GM19351 (cell line): ENCODE results near the gene BRPF1.

Experiments used
- ATAC-seq: cut with Tn5 transposase; IDR thresholded peaks from one replicate; pipeline ENCODE4 v1.9.1; 2021; ENCODE audit warnings: mild to moderate bottlenecking, moderate library complexity; ENCODE audit not compliant: unreplicated experiment

The BRPF1 gene

GRCh38 chr3:9732080-9732739, 675 bp downstream of the BRPF1 start:
- no peak for ATAC-seq

- ATAC-seq = no peak
Observed at GRCh38 chr3:9732740-9733115, 1.2 kb downstream of the BRPF1 start.

GRCh38 chr3:9736831-9737230, 5.3 kb downstream of the BRPF1 start:
- no peak for ATAC-seq

- ATAC-seq = no peak
Observed at GRCh38 chr3:9739181-9739580, 7.6 kb downstream of the BRPF1 start.

- no peak for ATAC-seq
Observed at GRCh38 chr3:9742560-9742959, 11.0 kb downstream of the BRPF1 start.

- ATAC-seq = no peak
Observed at GRCh38 chr3:9743548-9743947, 12.0 kb downstream of the BRPF1 start.

GRCh38 chr3:9744162-9744561, 12.6 kb downstream of the BRPF1 start:
- no peak for ATAC-seq

- no peak for ATAC-seq
Observed at GRCh38 chr3:9745521-9745920, 14.0 kb downstream of the BRPF1 start.

GRCh38 chr3:9746330-9746729, 14.8 kb downstream of the BRPF1 start:
- no peak for ATAC-seq

- no peak for ATAC-seq
Observed at GRCh38 chr3:9747267-9747666, 15.7 kb downstream of the BRPF1 start.

GRCh38 chr3:9748031-9748430, 16.5 kb downstream of the BRPF1 start:
- no peak for ATAC-seq

GRCh38 chr3:9749296-9749644, 17.7 kb downstream of the BRPF1 start:
- ATAC-seq = no peak

- ATAC-seq = peak; percentile 92
Observed at GRCh38 chr3:9749645-9750555, 18.4 kb downstream of the BRPF1 start, which contains the start of gene OGG1. OGG1 (plus strand) TSS chr3:9749952; CDS start chr3:9750287, 335 bp downstream.

GRCh38 chr3:9750556-9751411, 19.2 kb downstream of the BRPF1 start:
- ATAC-seq = no peak

GRCh38 chr3:9754678-9755077, 23.1 kb downstream of the BRPF1 start:
- no peak for ATAC-seq

GRCh38 chr3:9757427-9757826, 25.9 kb downstream of the BRPF1 start:
- no peak for ATAC-seq

- ATAC-seq = no peak
Observed at GRCh38 chr3:9760779-9761505, 29.4 kb downstream of the BRPF1 start.

GRCh38 chr3:9761919-9762318, 30.4 kb downstream of the BRPF1 start:
- ATAC-seq = no peak

GRCh38 chr3:9762871-9763270, 31.3 kb downstream of the BRPF1 start:
- ATAC-seq = no peak

- no peak for ATAC-seq
Observed at GRCh38 chr3:9765865-9766264, 34.3 kb downstream of the BRPF1 start.

GRCh38 chr3:9767418-9767817, 35.9 kb downstream of the BRPF1 start:
- no peak for ATAC-seq
